ENCODE data around the gene DHX38.
"Not testable (repeated sequence)": the region's sequence is repeated elsewhere in the genome, so short reads cannot be mapped to it uniquely, and the experiment has no call there.

Gene DHX38

GRCh38 chr16:72093448-72094265 lies at the start of gene DHX38, which contains the start of gene TXNL4B:
DHX38 (plus strand) TSS chr16:72093847; CDS start chr16:72096158, 2,311 bp downstream.
TXNL4B (minus strand) TSS chr16:72093620; CDS start chr16:72090749, 2,871 bp downstream.
- DNase-seq = peak; percentile 95

GRCh38 chr16:72044296-72044695 lies 49.4 kb upstream of the DHX38 start:
- no peak for DNase-seq

- no peak for DNase-seq
Observed at GRCh38 chr16:72044825-72045359, 48.8 kb upstream of the DHX38 start.

- no peak for DNase-seq
Observed at GRCh38 chr16:72049110-72049509, 44.5 kb upstream of the DHX38 start.

- DNase-seq = no peak
Observed at GRCh38 chr16:72050769-72051464, 42.7 kb upstream of the DHX38 start.

- DNase-seq = no peak
Observed at GRCh38 chr16:72051818-72052217, 41.8 kb upstream of the DHX38 start.

- DNase-seq = not testable (repeated sequence)
Observed at GRCh38 chr16:72054254-72054847, 39.3 kb upstream of the DHX38 start, which contains the start of gene HP. HP (plus strand) TSS chr16:72054505; CDS start chr16:72054653, 148 bp downstream.

GRCh38 chr16:72055911-72056310 lies 37.7 kb upstream of the DHX38 start:
- DNase-seq = no peak

- not testable (repeated sequence) for DNase-seq
Observed at GRCh38 chr16:72057313-72057712, 36.3 kb upstream of the DHX38 start.

- not testable (repeated sequence) for DNase-seq
Observed at GRCh38 chr16:72059060-72059459, 34.6 kb upstream of the DHX38 start.

GRCh38 chr16:72060405-72060804 lies 33.2 kb upstream of the DHX38 start:
- no peak for DNase-seq

GRCh38 chr16:72061564-72061963 lies 32.1 kb upstream of the DHX38 start:
- DNase-seq = no peak

- DNase-seq = no peak
Observed at GRCh38 chr16:72064361-72064894, 29.2 kb upstream of the DHX38 start.

GRCh38 chr16:72066747-72067146 lies 26.9 kb upstream of the DHX38 start:
- DNase-seq = no peak

GRCh38 chr16:72068930-72069329 lies 24.7 kb upstream of the DHX38 start:
- no peak for DNase-seq

- no peak for DNase-seq
Observed at GRCh38 chr16:72072514-72073342, 20.9 kb upstream of the DHX38 start.

- DNase-seq = no peak
Observed at GRCh38 chr16:72073560-72074230, 20.0 kb upstream of the DHX38 start.

- not testable (repeated sequence) for DNase-seq
Observed at GRCh38 chr16:72075067-72075466, 18.6 kb upstream of the DHX38 start.

GRCh38 chr16:72076991-72077706 lies 16.5 kb upstream of the DHX38 start:
- DNase-seq = not testable (repeated sequence)

GRCh38 chr16:72083778-72084404 lies 9.8 kb upstream of the DHX38 start:
- DNase-seq = no peak

All from right forelimb (tissue), 1 donor.